Neural progenitor cell (in vitro differentiated cells): Measurements from ENCODE around the gene SLC45A3. TPM values are rescaled to one million over a fixed set of nuclear protein-coding genes. Genes with fewer than 3 reads are reported as not detected.

Experiments
- DNase-seq: peaks from one replicate; pipeline ENCODE4 v3.0.0-alpha.2; 2016; ENCODE audit warnings: low spot score
- H2AFZ ChIP-seq: fragments of 200-600 bp; sonication (generic); replicated peaks from 2 replicates; pipeline ENCODE4 v1.6.1; 2016; ENCODE audit warnings: antibody characterized with exemption
- H3F3A ChIP-seq: fragments of 200-600 bp; sonication (generic); 2 replicates; pipeline ENCODE4 v1.6.1; 2016; ENCODE audit warnings: antibody characterized with exemption, low read depth
- H3K27ac ChIP-seq: fragments of 200-600 bp; sonication (generic); 2 replicates; pipeline ENCODE4 v1.5.1; 2016; ENCODE audit warnings: mild to moderate bottlenecking
- H3K27me3 ChIP-seq: fragments of 200-600 bp; sonication (generic); 2 replicates; pipeline ENCODE4 v1.6.1; 2016; ENCODE audit warnings: mild to moderate bottlenecking, moderate library complexity
- H3K36me3 ChIP-seq: fragments of 200-600 bp; sonication (generic); 2 replicates; pipeline ENCODE4 v1.5.1; 2016
- H3K4me1 ChIP-seq: fragments of 200-600 bp; sonication (generic); 2 replicates; pipeline ENCODE4 v1.6.1; 2016; ENCODE audit warnings: mixed run types
- H3K4me2 ChIP-seq: fragments of 200-600 bp; sonication (generic); 2 replicates; pipeline ENCODE4 v1.6.1; 2016
- H3K4me3 ChIP-seq: fragments of 200-600 bp; sonication (generic); 2 replicates; pipeline ENCODE4 v1.5.1; 2016
- H3K79me2 ChIP-seq: fragments of 200-600 bp; sonication (generic); 2 replicates; pipeline ENCODE4 v1.6.1; 2016; ENCODE audit warnings: low read depth
- H3K9ac ChIP-seq: fragments of 200-600 bp; sonication (generic); 2 replicates; pipeline ENCODE4 v1.6.1; 2016
- H3K9me3 ChIP-seq: fragments of 200-600 bp; sonication (generic); 2 replicates; pipeline ENCODE4 v1.5.1; 2016; ENCODE audit warnings: low read depth
- H4K20me1 ChIP-seq: fragments of 200-600 bp; sonication (generic); 2 replicates; pipeline ENCODE4 v1.6.1; 2016; ENCODE audit warnings: low read depth
- H3K27ac Mint-ChIP-seq: 3 replicates; pipeline ENCODE4 v1.8.0; 2021; ENCODE audit warnings: mixed read lengths
- H3K27me3 Mint-ChIP-seq: 2 replicates; pipeline ENCODE4 v1.8.0; 2022; ENCODE audit warnings: low read depth, mild to moderate bottlenecking, inconsistent platforms, moderate library complexity, mixed read lengths; ENCODE audit not compliant: insufficient read depth
- H3K36me3 Mint-ChIP-seq: 3 replicates; pipeline ENCODE4 v1.8.0; 2021; ENCODE audit warnings: mixed read lengths
- H3K4me1 Mint-ChIP-seq: 3 replicates; pipeline ENCODE4 v1.8.0; 2021; ENCODE audit warnings: mixed read lengths
- H3K4me3 Mint-ChIP-seq: 3 replicates; pipeline ENCODE4 v1.8.0; 2021; ENCODE audit warnings: mild to moderate bottlenecking, moderate library complexity, mixed read lengths
- H3K9me3 Mint-ChIP-seq: 3 replicates; pipeline ENCODE4 v1.8.0; 2020; ENCODE audit warnings: mixed read lengths
- EZH2 ChIP-seq: fragments of 200-600 bp; sonication (generic); IDR thresholded peaks from 2 replicates; pipeline ENCODE4 v1.6.1; 2017; ENCODE audit warnings: antibody characterized with exemption, mild to moderate bottlenecking, moderate library complexity
- EZH2phosphoT487 ChIP-seq: fragments of 200-600 bp; sonication (generic); IDR thresholded peaks from 2 replicates; pipeline ENCODE4 v1.6.1; 2017; ENCODE audit warnings: antibody characterized with exemption
- total RNA-seq: library from RNA; depleted of rRNA; stranded (reverse); fragments of >200 nt; gene quantifications from 2 replicates; pipeline ENCODE4 v1.2.3, GENCODE V29; 2015; ENCODE audit warnings: low replicate concordance
- TF ChIP-seq, protein P1 (sequence below): fragments of 200-600 bp; sonication (generic); IDR thresholded peaks from 2 replicates; pipeline ENCODE4 v1.5.1; 2017; ENCODE audit warnings: antibody characterized with exemption, mild to moderate bottlenecking

The SLC45A3 gene
- total RNA-seq, 1 donor from 2014 or later = 5.1 TPM

DNA sequence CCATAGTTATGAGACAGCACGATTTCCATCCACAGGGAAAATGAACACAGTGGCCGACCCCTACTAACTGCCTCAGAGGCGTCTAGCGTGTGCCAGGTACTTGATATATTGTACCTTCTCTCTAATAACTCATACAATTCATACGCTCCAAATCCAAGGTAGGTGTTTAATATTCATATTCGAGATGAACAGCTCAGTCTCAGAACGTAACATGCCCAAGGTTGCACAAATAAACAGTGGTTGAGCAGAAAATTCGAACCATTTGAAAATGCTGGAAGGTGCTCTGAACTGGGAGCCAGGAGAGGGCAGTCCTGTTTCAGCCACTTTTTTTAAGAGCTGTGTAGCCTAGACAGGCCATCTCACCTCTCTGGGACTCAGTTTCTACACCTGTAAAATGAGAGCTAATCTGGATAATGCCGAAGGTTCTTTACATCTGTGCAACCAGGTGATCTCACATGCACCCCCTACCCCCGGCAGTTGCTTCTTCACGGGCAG, 7.9 kb downstream of the SLC45A3 start:
- Histone ChIP-seq H3K9ac (no peak overlapping the region), H3K9me3 (no peaks in the 10 kb centered on the region), H3F3A (peaks cover 58% of the 10 kb centered on the region), H3K27me3 (no peaks in the 10 kb centered on the region), H3K4me2 (peak overlapping the region; percentile 70), H4K20me1 (peaks cover 22% of the 10 kb centered on the region), H3K36me3 (no peaks in the 10 kb centered on the region), H3K79me2 (peaks cover 33% of the 10 kb centered on the region), H2AFZ (no peak overlapping the region), H3K4me3 (peak overlapping the region; percentile 11), H3K27ac (no peak overlapping the region), H3K4me1 (peaks cover 49% of the 10 kb centered on the region)
- H3K27ac Mint-ChIP-seq = peak overlapping the region; percentile 96
- DNase-seq = peak; percentile 5
- peaks cover 89% of the 10 kb centered on the region for H3K4me1 Mint-ChIP-seq
- H3K4me3 Mint-ChIP-seq = peak overlapping the region; percentile 57
- H3K36me3 Mint-ChIP-seq = no peaks in the 10 kb centered on the region
- H3K9me3 Mint-ChIP-seq = no peaks in the 10 kb centered on the region
- TF ChIP-seq EZH2phosphoT487 (no peak), EZH2 (no peak)
- TF ChIP-seq, protein P1, sequence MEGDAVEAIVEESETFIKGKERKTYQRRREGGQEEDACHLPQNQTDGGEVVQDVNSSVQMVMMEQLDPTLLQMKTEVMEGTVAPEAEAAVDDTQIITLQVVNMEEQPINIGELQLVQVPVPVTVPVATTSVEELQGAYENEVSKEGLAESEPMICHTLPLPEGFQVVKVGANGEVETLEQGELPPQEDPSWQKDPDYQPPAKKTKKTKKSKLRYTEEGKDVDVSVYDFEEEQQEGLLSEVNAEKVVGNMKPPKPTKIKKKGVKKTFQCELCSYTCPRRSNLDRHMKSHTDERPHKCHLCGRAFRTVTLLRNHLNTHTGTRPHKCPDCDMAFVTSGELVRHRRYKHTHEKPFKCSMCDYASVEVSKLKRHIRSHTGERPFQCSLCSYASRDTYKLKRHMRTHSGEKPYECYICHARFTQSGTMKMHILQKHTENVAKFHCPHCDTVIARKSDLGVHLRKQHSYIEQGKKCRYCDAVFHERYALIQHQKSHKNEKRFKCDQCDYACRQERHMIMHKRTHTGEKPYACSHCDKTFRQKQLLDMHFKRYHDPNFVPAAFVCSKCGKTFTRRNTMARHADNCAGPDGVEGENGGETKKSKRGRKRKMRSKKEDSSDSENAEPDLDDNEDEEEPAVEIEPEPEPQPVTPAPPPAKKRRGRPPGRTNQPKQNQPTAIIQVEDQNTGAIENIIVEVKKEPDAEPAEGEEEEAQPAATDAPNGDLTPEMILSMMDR = no peak
- H3K27me3 Mint-ChIP-seq = peaks cover 7% of the 10 kb centered on the region

DNA sequence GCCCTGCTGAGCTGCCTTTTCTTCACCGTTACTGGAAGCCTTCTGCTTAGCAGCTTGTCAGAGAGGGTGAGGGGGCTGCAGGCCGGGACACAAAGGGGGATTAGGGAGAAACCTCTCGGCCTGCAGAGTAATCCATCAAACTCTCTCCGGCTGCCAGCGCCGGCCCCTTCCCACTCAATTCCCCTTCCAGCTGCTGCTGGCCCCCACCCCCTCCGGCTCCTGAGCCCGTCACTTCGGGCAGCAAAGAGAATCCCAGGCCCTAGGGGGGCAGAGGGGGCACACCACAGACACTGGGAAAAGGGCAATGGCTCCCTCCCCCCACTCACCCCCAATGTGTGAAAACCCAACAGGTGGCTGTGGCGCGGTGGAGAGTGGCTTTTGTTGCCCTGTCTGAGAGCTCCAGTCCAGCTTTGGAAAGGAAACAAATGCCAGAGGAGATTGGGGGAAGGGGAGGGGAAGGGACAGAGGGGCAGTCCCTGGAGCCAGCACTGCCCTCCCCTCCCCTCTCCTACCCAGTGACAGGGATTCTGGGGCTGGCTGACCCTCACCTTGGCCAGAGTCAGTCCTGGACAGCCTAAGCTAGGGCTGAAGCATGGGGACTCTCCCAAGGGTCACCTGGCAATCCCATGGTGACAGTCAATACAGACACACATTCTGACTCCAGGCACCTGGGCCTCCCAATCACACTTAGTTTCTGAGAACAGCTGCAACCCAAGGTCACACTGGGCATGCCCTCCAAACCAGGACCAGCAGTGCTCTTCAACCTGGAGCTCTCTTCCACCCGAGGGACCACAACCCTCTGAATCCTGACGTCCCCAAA, 9.5 kb downstream of the SLC45A3 start:
- H3K79me2 ChIP-seq = peaks cover 39% of the 10 kb centered on the region
- H3K36me3 ChIP-seq = no peaks in the 10 kb centered on the region
- no peak overlapping the region for H3K9ac ChIP-seq
- H3K36me3 Mint-ChIP-seq = no peaks in the 10 kb centered on the region
- peaks cover 13% of the 10 kb centered on the region for H4K20me1 ChIP-seq
- peak overlapping the region; percentile 93 for H3K27ac Mint-ChIP-seq
- peaks cover 6% of the 10 kb centered on the region for H3K27me3 Mint-ChIP-seq
- no peaks in the 10 kb centered on the region for H3K27me3 ChIP-seq
- no peaks in the 10 kb centered on the region for H3K9me3 ChIP-seq
- H2AFZ ChIP-seq = no peak overlapping the region
- peak overlapping the region; percentile 88 for H3K4me2 ChIP-seq
- TF ChIP-seq EZH2 (no peak), EZH2phosphoT487 (peak; percentile 64)
- TF ChIP-seq, protein P1 = no peak
- peak overlapping the region; percentile 43 for H3K4me3 ChIP-seq
- peak overlapping the region; percentile 95 for H3K27ac ChIP-seq
- no peaks in the 10 kb centered on the region for H3K9me3 Mint-ChIP-seq
- H3K4me1 Mint-ChIP-seq = peaks cover 83% of the 10 kb centered on the region
- peaks cover 64% of the 10 kb centered on the region for H3K4me1 ChIP-seq
- H3K4me3 Mint-ChIP-seq = peak overlapping the region; percentile 73
- peaks cover 54% of the 10 kb centered on the region for H3F3A ChIP-seq
- peak; percentile 95 for DNase-seq

DNA sequence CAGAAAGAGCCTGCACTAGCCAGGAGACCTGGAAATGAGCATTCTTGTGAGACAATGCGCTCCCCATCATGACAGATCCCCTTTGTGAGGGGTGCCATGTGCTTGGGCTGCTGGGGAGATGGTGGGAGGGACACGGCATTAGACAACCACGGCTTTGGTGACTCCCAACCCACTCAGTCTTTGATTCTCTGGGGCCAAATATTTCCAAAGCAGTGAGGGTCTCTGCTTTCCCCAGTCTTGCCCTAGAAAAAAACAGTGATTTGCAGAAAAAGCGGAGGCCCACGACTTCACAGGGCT, 10.2 kb downstream of the SLC45A3 start:
- peak overlapping the region; percentile 95 for H3K27ac ChIP-seq
- H3K4me2 ChIP-seq = peak overlapping the region; percentile 88
- no peak for TF ChIP-seq EZH2
- TF ChIP-seq, protein P1 = no peak
- TF ChIP-seq EZH2phosphoT487 = no peak
- no peak overlapping the region for H2AFZ ChIP-seq
- no peaks in the 10 kb centered on the region for H3K27me3 ChIP-seq
- H3K4me3 ChIP-seq = peak overlapping the region; percentile 43
- peaks cover 41% of the 10 kb centered on the region for H3K79me2 ChIP-seq
- H3K9me3 ChIP-seq = no peaks in the 10 kb centered on the region
- H3K4me1 ChIP-seq = peaks cover 71% of the 10 kb centered on the region
- Mint-ChIP-seq H3K27ac (peak overlapping the region; percentile 93), H3K9me3 (no peaks in the 10 kb centered on the region), H3K4me1 (peaks cover 83% of the 10 kb centered on the region), H3K27me3 (peaks cover 4% of the 10 kb centered on the region), H3K36me3 (no peaks in the 10 kb centered on the region), H3K4me3 (peak overlapping the region; percentile 73)
- H4K20me1 ChIP-seq = peaks cover 21% of the 10 kb centered on the region
- H3F3A ChIP-seq = peaks cover 61% of the 10 kb centered on the region
- peak; percentile 40 for DNase-seq
- no peaks in the 10 kb centered on the region for H3K36me3 ChIP-seq
- no peak overlapping the region for H3K9ac ChIP-seq
